GM19351 (cell line): Measurements from ENCODE around the gene PRPF38B.
A peak's percentile ranks its signal among the peaks of the same experiment; 100 is the strongest.
"Not testable (repeated sequence)": the region's sequence is repeated elsewhere in the genome, so short reads cannot be mapped to it uniquely, and the experiment has no call there.

ENCODE experiments used
- ATAC-seq: cut with Tn5 transposase; IDR thresholded peaks from one replicate; pipeline ENCODE4 v1.9.1; 2021; ENCODE audit warnings: mild to moderate bottlenecking, moderate library complexity; ENCODE audit not compliant: unreplicated experiment

The PRPF38B gene

DNA sequence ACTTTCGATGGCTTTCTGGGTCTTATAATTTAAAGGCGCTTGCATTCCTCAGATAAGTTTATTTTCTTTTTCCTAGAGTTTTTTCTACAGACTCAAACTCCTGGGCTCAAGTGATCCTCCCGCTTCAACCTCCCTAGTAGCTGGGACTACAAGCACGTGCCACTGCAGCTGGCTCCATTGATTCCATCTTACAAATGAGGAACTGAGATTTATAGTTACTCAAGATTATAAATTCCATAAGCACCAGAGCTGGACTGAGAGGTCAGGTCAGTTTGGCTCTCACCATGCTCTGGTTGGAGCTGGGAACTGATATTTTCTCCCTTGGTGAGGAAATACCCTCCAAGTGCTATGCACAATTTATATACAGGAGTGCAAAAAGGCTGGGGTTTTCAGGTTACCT lies 13.4 kb upstream of the PRPF38B start:
- no peak for ATAC-seq

GRCh38 chr1:108679586-108680213 lies 12.4 kb upstream of the PRPF38B start:
- ATAC-seq: no peak

DNA sequence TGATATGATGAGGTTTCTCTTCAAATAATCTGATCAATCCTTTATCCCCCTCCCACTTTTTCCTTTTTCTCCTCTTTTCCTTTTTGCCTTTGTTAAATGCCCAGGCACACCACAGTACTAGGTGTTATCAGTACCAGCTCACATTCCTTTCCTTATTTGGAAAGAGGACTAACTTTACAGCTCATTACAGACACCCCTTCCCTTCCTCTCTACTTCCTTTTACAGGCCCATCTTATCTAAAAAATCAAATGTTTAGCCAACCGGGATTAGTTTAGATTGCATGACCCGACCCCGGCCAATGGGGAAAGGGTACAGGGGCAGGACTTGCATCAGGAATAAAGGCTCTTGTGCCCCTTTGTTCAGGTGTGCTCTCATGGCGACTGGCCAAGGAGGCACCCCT lies 10.4 kb upstream of the PRPF38B start:
- ATAC-seq: not testable (repeated sequence)

DNA sequence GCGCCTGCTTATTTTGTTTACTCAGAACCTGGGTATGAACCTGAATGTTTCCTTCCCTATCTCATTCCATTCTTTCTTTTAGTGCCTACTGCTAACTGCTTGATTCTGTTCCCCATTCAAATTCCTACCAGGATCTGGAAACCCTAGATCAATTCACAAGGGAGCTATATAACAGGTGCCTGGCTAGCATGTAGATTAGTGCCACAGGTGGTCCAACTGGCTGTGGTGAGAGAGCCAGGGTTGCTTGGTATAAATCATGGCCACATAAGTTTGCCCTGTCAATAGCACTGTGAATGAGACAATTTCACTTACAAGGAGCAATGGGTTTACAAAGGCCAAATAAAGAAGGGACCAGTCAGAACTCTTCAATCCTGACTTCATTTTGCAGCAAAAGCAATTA lies 6.6 kb upstream of the PRPF38B start:
- ATAC-seq: no peak

DNA sequence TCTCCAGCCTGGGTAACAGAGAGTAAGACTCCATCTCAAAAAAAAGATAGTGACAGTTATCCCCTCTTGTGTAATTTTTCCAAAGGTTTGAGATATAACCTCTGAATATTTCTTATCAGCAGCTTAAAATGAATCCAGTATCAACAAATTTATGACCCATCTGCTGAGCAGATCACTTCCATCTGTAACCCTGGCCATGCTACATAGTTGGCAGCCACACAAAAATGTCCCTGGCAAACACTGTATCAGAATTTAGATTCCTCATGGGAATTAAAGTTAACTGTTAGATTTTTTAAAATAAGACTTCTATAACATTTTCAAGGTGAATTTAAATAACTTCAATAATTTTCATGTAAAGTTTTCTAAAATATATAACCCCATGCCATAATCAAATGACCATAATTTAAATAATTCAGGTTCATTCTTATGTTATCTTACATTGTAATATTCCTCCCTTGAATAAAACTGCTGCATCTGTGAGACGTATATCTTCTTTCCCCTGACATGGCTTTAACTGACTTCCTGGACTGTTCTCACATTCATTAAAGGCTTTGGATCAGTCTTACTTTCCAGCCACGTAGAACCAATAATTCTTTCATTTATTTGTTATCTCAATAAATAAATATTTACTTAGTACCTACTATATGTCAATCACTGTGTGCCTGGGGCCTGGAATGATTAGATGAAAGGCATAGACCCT lies 5.3 kb upstream of the PRPF38B start:
- no peak for ATAC-seq

GRCh38 chr1:108691128-108691941 lies 775 bp upstream of the PRPF38B start:
- no peak for ATAC-seq

DNA sequence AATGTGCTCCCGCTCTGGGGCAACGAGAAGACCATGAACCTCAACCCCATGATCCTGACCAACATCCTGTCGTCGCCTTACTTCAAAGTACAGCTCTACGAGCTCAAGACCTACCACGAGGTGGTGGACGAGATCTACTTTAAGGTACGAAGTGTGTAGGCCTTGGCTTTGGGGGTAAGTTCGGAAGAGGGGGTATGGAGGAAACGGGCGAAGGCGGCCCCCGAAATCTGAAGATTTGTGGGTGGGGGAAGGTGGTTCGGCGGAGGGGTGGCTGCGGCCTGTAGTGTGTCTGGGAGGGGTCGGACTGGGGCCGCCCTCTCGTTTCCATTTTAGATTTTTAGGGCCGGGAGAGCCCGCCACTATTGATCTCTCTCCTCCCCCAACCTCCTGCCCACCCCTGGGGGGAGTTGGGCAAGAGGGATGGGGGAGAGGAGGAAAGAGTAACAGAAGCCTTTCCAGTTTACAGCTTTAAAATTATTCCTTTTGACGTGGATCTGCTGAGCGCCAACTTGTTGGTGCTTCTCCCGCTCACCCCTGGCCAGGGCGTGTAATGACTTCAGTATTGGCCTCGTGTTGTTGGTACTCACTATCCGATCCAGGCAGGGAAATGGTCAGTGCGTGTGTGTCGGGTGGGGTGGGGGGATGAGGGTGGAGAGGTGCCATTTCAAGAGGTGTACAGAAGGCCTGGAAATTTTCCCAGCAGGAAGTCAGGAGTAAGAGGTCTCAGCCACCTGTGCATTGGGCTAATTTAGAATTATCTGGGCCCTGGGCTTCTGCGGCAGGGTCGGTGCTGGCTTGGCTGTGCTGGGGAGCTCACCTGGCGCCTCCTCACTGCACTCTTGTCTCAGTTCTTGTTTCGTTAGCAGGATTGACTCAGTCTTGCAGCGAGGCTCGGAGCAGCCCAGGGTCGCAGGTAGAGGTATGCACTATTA lies 880 bp downstream of the PRPF38B start:
- ATAC-seq: peak; percentile 67

DNA sequence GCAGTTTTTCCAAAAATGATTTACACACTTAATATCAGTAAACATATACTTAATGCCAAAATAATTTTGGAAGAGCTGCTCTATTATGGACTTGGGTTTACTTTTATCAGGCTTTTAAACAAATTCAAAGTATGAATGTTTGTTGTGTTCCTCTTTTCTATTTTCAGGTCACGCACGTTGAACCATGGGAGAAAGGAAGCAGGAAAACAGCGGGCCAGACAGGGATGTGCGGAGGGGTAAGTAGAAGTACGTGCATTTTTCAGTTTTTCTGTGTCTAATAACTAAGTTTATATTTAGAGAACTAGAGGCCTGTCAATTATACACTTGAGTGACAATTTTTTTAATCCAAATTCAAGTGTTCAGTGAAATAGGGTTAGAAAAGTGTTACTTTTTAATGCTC lies 3.4 kb downstream of the PRPF38B start:
- no peak for ATAC-seq

GRCh38 chr1:108699375-108700332 lies 7.5 kb downstream of the PRPF38B start:
- no peak for ATAC-seq

- no peak for ATAC-seq
Measured at GRCh38 chr1:108701176-108701849, 9.2 kb downstream of the PRPF38B start.

GRCh38 chr1:108702109-108702508 lies 10.0 kb downstream of the PRPF38B start:
- not testable (repeated sequence) for ATAC-seq

DNA sequence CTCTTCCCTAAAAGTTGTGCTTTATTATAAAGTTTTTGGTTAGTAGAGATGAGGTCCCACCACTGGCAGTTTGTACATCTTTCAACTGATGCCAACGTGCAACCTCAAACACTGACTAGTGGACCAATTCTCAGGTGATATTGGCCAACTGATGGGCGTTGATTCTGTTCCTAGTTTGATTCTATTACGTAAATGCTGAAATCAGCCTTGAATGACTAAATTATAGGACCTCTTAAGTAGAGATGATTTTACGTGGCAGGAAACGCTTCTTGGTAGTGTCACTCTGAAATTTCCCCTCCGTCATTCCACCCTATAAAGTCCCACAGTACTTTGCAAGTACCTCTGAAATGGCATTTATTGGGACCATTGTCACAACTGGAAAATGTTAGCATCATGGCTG lies 11.8 kb downstream of the PRPF38B start:
- no peak for ATAC-seq

DNA sequence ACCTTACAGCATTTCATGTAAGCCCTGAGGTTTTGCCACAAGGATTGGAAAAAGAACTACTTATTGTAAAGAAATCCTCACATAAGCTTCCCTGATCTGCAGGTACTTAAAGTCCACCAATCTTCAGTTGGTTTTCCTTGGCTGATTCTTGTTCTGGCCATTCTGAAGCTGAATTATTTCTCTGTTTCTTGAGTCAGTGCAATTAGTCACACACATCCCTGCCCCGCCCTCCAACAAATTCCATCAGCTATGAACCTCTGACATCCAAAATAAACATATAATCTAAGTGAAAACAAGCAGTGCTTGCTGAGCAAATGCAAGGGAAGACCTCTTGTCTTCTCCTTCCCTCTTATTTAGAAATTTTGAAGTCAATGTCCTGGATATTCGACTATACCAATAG lies 12.4 kb downstream of the PRPF38B start:
- no peak for ATAC-seq

- no peak for ATAC-seq
Measured at GRCh38 chr1:108706643-108707042, 14.5 kb downstream of the PRPF38B start.

DNA sequence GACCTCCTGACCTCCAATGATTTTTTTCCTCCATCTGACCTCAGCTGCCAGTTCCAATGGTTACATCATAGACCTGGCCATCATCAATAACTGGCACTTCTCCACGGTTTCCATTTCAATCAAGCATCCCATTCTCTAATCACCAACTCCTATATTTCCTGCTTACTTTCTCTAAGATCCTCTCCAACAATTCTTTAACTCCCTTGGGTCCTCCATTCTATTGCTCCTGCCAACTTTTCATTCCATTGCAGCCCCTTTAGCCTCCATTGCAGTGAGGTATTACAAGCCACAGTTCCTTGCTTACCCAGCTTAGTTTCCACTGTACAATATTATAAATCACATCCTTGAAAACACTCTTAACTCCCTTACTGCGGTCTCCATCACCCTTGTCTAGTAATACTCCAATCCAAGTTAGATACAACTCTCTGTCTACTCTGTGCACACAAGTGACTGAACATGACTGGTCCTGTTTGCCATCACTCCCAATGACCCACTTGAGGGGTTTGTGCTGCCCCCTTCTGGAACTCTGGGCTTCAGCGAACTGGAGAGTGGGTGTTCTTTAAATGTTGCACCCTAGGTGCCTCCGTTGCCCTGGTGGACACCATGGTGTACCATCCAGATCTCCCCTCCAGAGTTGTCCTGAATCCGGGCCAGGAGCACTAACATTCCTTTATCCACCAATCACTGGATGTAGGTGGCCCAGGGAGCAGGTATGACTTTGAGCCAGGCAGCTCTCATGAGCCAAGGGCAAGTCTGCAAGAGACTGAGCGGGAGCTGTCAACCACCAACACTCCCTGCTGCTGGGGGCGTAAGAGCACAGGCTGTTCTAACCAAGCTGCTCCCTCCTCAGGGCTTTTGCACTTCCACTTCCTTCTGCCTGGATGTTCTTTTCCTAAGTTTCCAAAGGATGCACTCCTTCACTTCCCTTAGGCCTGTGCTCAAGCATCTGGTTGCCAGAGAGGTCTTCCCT lies 16.9 kb downstream of the PRPF38B start:
- ATAC-seq: peak; percentile 73

GRCh38 chr1:108712606-108713150 lies 20.6 kb downstream of the PRPF38B start, which contains the start of gene FNDC7:
FNDC7 (plus strand) TSS chr1:108712908; CDS start chr1:108712934, 26 bp downstream.
- no peak for ATAC-seq

GRCh38 chr1:108715932-108716331 lies 23.8 kb downstream of the PRPF38B start:
- ATAC-seq: no peak
